ENCODE measurements around the gene DCAF5. TPM values are rescaled to one million over a fixed set of nuclear protein-coding genes. Genes with fewer than 3 reads are reported as not detected.

DCAF5 gene
- total and polyA plus RNA-seq, 12 donors, result 14.1 to 63.1 (median 57.4) TPM

GRCh38 chr14:69041783-69042182, 111.1 kb downstream of the DCAF5 start:
- Histone ChIP-seq H3K4me1 (peaks cover 36 to 100% (median 67%) of the 10 kb centered on the region in 9 donors), H3K4me3 (no peak overlapping the region), H3K27ac (peak overlapping the region in 1 of 10 donors; percentile 89), H3K27me3 (no peaks in the 10 kb centered on the region), H3K9me3 (no peaks in the 10 kb centered on the region), H3K36me3 (no peaks in the 10 kb centered on the region)
- intact Hi-C loops (cut with DNase I), result no loop called here
- no peak for ATAC-seq
- TF ChIP-seq, protein P1, sequence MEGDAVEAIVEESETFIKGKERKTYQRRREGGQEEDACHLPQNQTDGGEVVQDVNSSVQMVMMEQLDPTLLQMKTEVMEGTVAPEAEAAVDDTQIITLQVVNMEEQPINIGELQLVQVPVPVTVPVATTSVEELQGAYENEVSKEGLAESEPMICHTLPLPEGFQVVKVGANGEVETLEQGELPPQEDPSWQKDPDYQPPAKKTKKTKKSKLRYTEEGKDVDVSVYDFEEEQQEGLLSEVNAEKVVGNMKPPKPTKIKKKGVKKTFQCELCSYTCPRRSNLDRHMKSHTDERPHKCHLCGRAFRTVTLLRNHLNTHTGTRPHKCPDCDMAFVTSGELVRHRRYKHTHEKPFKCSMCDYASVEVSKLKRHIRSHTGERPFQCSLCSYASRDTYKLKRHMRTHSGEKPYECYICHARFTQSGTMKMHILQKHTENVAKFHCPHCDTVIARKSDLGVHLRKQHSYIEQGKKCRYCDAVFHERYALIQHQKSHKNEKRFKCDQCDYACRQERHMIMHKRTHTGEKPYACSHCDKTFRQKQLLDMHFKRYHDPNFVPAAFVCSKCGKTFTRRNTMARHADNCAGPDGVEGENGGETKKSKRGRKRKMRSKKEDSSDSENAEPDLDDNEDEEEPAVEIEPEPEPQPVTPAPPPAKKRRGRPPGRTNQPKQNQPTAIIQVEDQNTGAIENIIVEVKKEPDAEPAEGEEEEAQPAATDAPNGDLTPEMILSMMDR (IDR thresholded peaks at IDR 0.05), result no peak
- no peak for DNase-seq
- WGBS, 2 donors, result 76 to 81% methylated on average over 7 of the region's 7 CpGs

DNA sequence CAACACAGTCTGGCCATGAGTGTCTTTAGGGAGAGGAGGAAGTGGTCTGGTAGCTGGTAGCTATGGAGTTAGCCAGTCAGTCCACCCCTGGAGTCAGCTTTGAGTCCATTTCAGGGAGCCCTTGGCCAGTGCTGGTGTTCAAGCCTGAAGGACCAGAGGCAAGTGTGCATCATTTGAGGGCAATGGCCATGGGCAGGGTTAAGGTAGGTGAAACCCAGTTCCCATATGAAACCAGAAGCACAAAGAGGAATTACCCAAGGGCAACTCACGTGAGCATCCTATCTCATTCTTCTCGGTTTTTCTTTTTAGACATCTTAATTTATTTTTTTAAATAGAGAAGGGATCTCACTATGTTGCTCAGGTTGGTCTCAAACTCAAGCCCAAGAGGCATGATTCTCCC, 112.6 kb downstream of the DCAF5 start:
- Histone ChIP-seq H3K27me3 (no peaks in the 10 kb centered on the region), H3K4me1 (peaks cover 22 to 90% (median 53%) of the 10 kb centered on the region in 9 donors), H3K4me3 (no peak overlapping the region), H3K27ac (no peak overlapping the region), H3K36me3 (no peaks in the 10 kb centered on the region), H3K9me3 (no peaks in the 10 kb centered on the region)
- ATAC-seq (no peak), DNase-seq (no peak)
- 93 to 99% methylated on average over 2 of the region's 2 CpGs for WGBS, 2 donors
- TF ChIP-seq, protein P1 (IDR thresholded peaks at IDR 0.05), result no peak
- intact Hi-C loops (cut with DNase I), result no loop called here

- DNase-seq, result no peak
- Histone ChIP-seq H3K36me3 (no peaks in the 10 kb centered on the region), H3K4me3 (no peak overlapping the region), H3K4me1 (peaks cover 12 to 80% (median 42%) of the 10 kb centered on the region in 9 donors), H3K9me3 (no peaks in the 10 kb centered on the region), H3K27ac (peak overlapping the region in 4 of 10 donors; percentile 19 to 80 (median 60)), H3K27me3 (no peaks in the 10 kb centered on the region)
- intact Hi-C loops (cut with DNase I), result loop anchor here in 1 of 10 donors (10.0 kb wide), 1 partner anchor 54 kb away; no protein-coding TSS in a partner anchor
- TF ChIP-seq, protein P1 (IDR thresholded peaks at IDR 0.05), result no peak
- ATAC-seq, result peak in 1 of 8 donors; percentile 19
These were observed 113.7 kb downstream of the DCAF5 start for GRCh38 chr14:69039288-69039628.

DNA sequence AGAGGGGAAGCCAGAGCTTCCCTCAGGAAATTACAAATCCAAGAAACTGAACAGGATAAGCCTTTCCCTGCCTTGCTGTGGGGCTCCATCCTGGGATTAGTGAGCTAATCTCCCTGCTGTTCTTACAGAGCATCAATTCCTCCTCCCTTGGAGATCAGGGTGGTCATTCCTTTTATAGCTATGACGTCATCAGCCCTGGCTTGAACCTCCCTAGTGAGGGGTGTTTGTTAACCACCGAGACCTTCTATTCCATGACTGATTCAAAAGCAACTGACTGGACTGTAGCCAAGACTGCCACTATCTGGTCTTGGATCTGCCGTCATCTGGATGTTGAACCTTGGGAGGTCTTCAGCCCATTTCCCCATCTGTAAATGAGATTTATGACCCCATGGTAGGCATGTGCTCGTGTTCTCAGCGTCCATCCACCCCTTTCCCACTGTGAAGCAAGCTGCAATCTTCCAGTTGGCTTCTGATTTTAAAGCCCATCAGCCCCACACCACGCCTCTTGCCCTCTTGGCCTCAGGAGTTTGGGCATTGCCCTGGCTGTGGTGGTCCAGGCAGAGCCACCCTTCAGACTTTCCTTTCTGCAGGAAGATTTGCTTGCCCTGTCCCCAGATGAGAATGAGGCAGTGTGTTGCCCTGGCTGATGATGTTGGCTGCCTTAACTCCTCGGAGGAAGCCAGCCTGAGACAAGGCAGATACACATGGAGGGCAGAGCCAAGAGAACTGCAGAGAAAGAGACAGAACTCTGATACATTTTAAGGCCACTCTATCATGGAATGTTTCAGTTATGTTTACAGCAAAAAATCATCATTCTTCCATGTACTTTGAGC, 114.2 kb downstream of the DCAF5 start:
- peaks cover 9 to 74% (median 36%) of the 10 kb centered on the region in 9 donors for H3K4me1 ChIP-seq
- TF ChIP-seq, protein P1 (IDR thresholded peaks at IDR 0.05), result no peak
- intact Hi-C loops (cut with DNase I), result loop anchor here in 1 of 10 donors (10.0 kb wide), 1 partner anchor 54 kb away; no protein-coding TSS in a partner anchor
- H3K36me3 ChIP-seq, result no peaks in the 10 kb centered on the region
- H3K27me3 ChIP-seq, result no peaks in the 10 kb centered on the region
- no peak overlapping the region for H3K4me3 ChIP-seq
- WGBS, 2 donors, result 42 to 52% methylated on average over 7 of the region's 7 CpGs
- peak overlapping the region in 8 of 10 donors; percentile 18 to 80 (median 44) for H3K27ac ChIP-seq
- no peaks in the 10 kb centered on the region for H3K9me3 ChIP-seq
- ATAC-seq, result peak; percentile 16 to 78 (median 39)
- peak in 1 of 2 donors; percentile 42 for DNase-seq
